A673 (cell line): ENCODE data around the gene GSC2. TPM values are rescaled to one million over a fixed set of nuclear protein-coding genes. Genes with fewer than 3 reads are reported as not detected.

Experiments used
- BruUV-seq: library from RNA; stranded (reverse); fragments of 400-500 nt; replicated peaks from 2 replicates; lab custom pipeline; 2021; lab: Mats Ljungman, UMichigan
- CTCF ChIA-PET: fragments of 300-600 bp; sonication (Branson Sonifier 250); formaldehyde crosslinking; loops from one replicate; lab custom pipeline; 2022; ENCODE audit warnings: antibody characterized with exemption; lab: Charles Lee
- POLR2A ChIA-PET: fragments of 300-600 bp; sonication (Branson Sonifier 250); formaldehyde crosslinking; loops from one replicate; lab custom pipeline; 2022; ENCODE audit warnings: antibody characterized with exemption; ENCODE audit not compliant: low non-redundant PET; lab: Charles Lee
- DNase-seq: peaks from one replicate; pipeline ENCODE4 v3.0.0-alpha.2; 2015; ENCODE audit warnings: low spot score
- H3K27ac ChIP-seq: fragments of 200-600 bp; sonication (generic); 2 replicates; pipeline ENCODE4 v1.5.1; 2016; ENCODE audit warnings: mixed run types, low read depth, mild to moderate bottlenecking, mixed read lengths, antibody characterized with exemption, low read length; ENCODE audit not compliant: poor library complexity, severe bottlenecking
- H3K27me3 ChIP-seq: fragments of 200-600 bp; sonication (generic); replicated peaks from 2 replicates; pipeline ENCODE4 v1.6.1; 2017; ENCODE audit warnings: mixed run types, low read depth, mild to moderate bottlenecking, mixed read lengths, antibody characterized with exemption, low read length; ENCODE audit not compliant: insufficient read depth, poor library complexity
- H3K36me3 ChIP-seq: fragments of 200-600 bp; sonication (generic); 2 replicates; pipeline ENCODE4 v1.6.1; 2016; ENCODE audit warnings: mixed run types, mild to moderate bottlenecking, mixed read lengths, antibody characterized with exemption, low read length; ENCODE audit not compliant: insufficient read depth, poor library complexity, severe bottlenecking
- H3K4me1 ChIP-seq: fragments of 200-600 bp; sonication (generic); 2 replicates; pipeline ENCODE4 v1.6.1; 2017; ENCODE audit warnings: mixed run types, mild to moderate bottlenecking, mixed read lengths, antibody characterized with exemption, low read length; ENCODE audit not compliant: insufficient read depth, poor library complexity, severe bottlenecking
- H3K4me3 ChIP-seq: fragments of 200-600 bp; sonication (generic); 2 replicates; pipeline ENCODE4 v1.5.1; 2016; ENCODE audit warnings: low read depth, mixed run types, mild to moderate bottlenecking, mixed read lengths, low read length; ENCODE audit not compliant: poor library complexity, severe bottlenecking
- H3K9me3 ChIP-seq: fragments of 200-600 bp; sonication (generic); 2 replicates; pipeline ENCODE4 v1.6.1; 2016; ENCODE audit warnings: mixed run types, low read depth, mild to moderate bottlenecking, mixed read lengths, antibody characterized with exemption, low read length; ENCODE audit not compliant: poor library complexity, severe bottlenecking
- CTCF ChIP-seq: fragments of 300-800, 200-600 bp; sonication (generic); conservative IDR thresholded peaks from 2 replicates; pipeline ENCODE4 v1.5.1; 2017; ENCODE audit warnings: low read depth, mild to moderate bottlenecking, antibody characterized with exemption, low read length, moderate library complexity, mixed read lengths
- EZH2 ChIP-seq: fragments of 200-600 bp; sonication (generic); IDR thresholded peaks from 2 replicates; pipeline ENCODE4 v1.6.1; 2017; ENCODE audit warnings: borderline replicate concordance, low read depth, mild to moderate bottlenecking, mixed read lengths, antibody characterized with exemption, low read length; ENCODE audit not compliant: poor library complexity, severe bottlenecking
- intact Hi-C: fragments of 100-400 bp; cut with micrococcal nuclease; formaldehyde crosslinking; loops from one replicate; pipeline ENCODE4 v1.10.0; 2022; ENCODE audit not compliant: unreplicated experiment
- total RNA-seq: library from RNA; stranded (reverse); gene quantifications from 2 replicates; pipeline ENCODE4 v1.2.3, GENCODE V29; 2021

The GSC2 gene
- total RNA-seq, 1 experiment from 2014 or later, result not detected

GRCh38 chr22:19146215-19146968, 3.7 kb downstream of the GSC2 start:
- ChIA-PET CTCF (interaction anchor here (0.9 kb wide), 1 partner anchor 483 kb away, joined by 3 read pairs; no protein-coding TSS in a partner anchor), POLR2A (no interaction called here)
- Histone ChIP-seq H3K27ac (no peak overlapping the region), H3K9me3 (no peaks in the 10 kb centered on the region), H3K27me3 (peaks cover 50% of the 10 kb centered on the region), H3K4me3 (no peak overlapping the region), H3K4me1 (no peaks in the 10 kb centered on the region), H3K36me3 (peaks cover 9% of the 10 kb centered on the region)
- BruUV-seq, result no TSS peak
- TF ChIP-seq CTCF, result no peak
- TF ChIP-seq EZH2, result no peak
- intact Hi-C loops, result no loop called here
- no peak for DNase-seq

- POLR2A ChIA-PET, result no interaction called here
- Histone ChIP-seq H3K4me3 (peak overlapping the region; percentile 86), H3K27me3 (peaks cover 30% of the 10 kb centered on the region), H3K27ac (peak overlapping the region; percentile 77), H3K9me3 (no peaks in the 10 kb centered on the region), H3K36me3 (peaks cover 28% of the 10 kb centered on the region), H3K4me1 (no peaks in the 10 kb centered on the region)
- TSS peak; percentile 68 for BruUV-seq
- DNase-seq, result no peak
- TF ChIP-seq EZH2, result no peak
- TF ChIP-seq CTCF, result no peak
- CTCF ChIA-PET, result interaction anchor here (1.3 to 1.5 kb wide), 2 partner anchors 30 to 486 kb away, joined by 3 to 10 read pairs; no protein-coding TSS in a partner anchor
- intact Hi-C loops, result loop anchor here (1.0 kb wide), 1 partner anchor 486 kb away; no protein-coding TSS in a partner anchor
Observed at GRCh38 chr22:19143967-19144400, 6.1 kb downstream of the GSC2 start.

- ChIA-PET CTCF (no interaction called here), POLR2A (no interaction called here)
- Histone ChIP-seq H3K27me3 (peaks cover 23% of the 10 kb centered on the region), H3K36me3 (peaks cover 28% of the 10 kb centered on the region), H3K9me3 (no peaks in the 10 kb centered on the region), H3K4me3 (peak overlapping the region; percentile 86), H3K27ac (no peak overlapping the region), H3K4me1 (no peaks in the 10 kb centered on the region)
- no peak for DNase-seq
- no TSS peak for BruUV-seq
- TF ChIP-seq EZH2, result no peak
- TF ChIP-seq CTCF, result no peak
- intact Hi-C loops, result no loop called here
Observed at GRCh38 chr22:19143212-19143611, 6.9 kb downstream of the GSC2 start.
